ENCODE results near the gene SIPA1L2. TPM values are rescaled to one million over a fixed set of nuclear protein-coding genes. Genes with fewer than 3 reads are reported as not detected.

The SIPA1L2 gene
- total RNA-seq, 1 donor from 2014 or later: 28.3 TPM

DNA sequence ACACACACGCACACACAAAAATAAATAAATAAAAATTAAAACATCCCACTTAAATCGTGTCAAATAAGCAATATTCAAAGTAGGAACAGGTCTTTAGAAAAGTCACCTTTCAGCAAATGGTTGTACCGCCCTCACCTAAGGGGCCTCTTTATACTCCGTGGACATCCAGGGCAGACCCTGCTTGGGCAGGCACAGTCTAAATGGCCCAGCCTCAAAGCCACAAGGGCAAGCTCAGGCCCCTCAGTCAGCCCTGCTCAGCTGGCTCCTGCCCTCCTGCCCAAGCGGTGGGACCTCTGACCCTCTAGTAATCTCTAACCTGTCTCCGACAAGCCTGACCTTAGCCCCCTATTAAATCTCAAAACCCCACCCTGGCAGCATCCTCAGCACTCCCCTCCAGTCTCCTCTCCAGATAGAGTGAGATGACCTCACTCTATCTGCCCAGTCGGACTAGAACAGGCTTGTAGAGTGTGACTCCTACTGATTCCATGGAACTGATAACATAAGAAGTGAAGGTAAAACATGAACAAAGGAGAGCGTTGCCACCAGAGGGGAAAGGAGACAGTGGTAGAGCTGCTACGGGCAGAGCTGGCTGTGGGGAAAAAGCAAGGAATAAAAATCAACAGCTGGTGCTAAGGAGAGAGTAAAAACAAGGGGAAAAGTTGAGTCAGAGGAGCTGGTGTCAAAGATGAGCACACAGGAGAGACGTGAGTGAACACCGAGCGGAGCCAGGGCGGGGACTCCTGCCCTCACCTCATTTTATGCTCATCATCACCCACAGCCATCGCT, 36.0 kb downstream of the SIPA1L2 start:
- DNase-seq (ENCODE audit: low spot score): no peak

DNA sequence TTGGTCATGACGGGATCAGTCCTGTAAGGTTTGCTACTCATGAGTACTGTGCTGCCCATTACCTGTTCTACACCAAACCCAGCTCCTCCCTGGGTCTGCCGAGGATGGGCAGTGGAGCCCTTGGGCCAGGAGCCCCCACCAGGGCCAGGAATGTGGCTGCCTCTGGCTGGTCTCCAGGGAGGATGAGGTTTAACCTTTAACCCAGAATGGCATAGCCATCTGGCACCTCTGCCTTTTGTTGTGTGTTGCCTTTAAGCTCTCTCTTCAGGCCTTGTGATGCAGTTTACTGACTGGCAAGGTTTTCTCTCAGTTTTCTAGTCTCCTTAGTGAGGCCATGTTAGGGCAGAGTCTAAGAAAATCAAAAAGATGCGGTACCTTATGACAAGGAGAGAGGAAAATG, 38.6 kb downstream of the SIPA1L2 start:
- DNase-seq (ENCODE audit: low spot score): no peak

DNA sequence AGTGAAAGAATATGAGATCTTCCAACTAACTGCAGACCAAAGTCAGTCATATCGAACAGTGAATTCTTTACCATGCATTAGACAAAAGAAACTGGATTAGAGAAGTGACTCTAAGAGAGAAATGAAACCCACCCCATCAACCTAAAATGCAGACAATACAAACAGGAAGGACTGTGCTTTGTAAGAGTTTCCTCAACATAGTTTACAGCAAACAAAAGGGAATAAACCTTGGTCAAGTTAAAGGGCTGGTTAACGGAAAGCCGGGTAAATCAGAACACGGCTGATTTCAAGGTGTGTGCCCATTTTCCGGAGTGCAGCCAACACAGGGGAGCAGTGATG, 39.2 kb downstream of the SIPA1L2 start:
- DNase-seq (ENCODE audit: low spot score): no peak

DNA sequence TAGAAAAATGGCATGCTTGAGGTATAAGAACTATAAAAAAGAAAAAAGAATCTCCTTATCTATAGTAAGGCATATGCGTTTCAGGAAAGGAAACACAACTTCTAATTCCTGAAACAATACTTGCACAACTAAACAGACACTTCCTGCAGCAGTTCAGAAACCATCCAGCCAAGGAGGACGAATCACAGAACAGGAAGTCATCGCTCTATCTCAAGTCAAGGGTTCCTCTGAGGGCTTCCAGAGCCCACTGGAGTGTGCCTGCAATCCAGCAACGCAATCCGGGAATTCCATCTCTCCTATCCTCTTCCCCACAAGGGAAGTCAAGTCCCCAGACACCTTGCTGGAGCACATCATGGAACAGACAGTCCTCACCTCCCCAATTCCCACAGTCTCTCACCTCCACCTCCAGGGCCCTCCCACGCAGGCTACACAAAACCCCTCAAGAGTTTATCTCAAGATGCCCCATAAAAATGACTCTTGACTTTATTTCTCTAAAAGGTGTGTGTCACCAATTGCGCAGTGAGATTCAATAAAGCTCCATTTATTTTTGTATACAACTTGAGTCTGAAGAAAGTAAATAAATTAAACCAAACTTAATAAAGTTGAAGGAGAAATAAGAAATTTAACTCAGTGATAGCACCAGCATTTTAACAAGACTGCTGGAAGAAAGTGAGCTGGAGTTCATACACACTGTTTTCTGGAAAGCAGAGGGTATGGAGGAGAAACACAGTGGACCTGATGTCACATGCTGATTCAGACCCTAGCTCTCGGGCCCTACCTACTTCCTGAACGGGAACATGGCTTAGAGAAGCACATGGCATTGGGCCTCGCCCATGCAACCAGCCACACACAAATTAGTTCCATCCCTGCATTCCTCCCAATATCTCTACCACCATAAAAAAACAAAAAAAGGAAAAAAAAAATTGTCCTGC, 39.9 kb downstream of the SIPA1L2 start:
- DNase-seq (ENCODE audit: low spot score): no peak

DNA sequence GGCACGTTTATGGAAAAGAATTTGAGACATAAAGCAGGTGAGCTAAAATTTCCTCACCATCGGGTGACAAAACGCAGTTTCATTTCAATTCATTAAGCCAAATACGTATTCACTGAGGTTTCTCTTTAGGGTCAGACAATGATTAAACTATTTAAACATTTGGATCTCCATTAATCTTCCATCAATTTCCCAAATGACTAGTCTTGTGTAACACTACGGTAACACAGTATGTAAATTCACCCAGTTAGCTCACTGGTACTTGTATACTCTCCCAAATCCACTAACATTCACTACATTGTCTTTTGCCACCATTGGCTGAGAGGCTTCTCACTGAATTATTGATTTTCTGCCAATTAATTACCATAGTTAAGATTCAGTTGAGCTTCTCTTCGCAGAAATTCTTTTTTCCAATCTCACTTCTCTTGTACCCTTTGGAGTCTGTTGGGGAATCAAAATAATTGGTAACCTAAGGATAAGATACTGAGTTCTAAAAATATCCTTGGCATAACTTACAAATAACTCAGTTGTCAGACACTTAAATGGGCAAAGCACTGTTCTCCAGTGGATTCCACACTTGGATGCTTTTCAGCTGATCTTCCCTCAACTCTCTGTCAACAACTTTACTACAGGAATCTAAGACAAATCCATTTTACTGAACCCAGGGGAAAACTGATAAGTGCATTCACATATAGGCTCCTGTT, 40.7 kb downstream of the SIPA1L2 start:
- no peak for DNase-seq (ENCODE audit: low spot score)

DNA sequence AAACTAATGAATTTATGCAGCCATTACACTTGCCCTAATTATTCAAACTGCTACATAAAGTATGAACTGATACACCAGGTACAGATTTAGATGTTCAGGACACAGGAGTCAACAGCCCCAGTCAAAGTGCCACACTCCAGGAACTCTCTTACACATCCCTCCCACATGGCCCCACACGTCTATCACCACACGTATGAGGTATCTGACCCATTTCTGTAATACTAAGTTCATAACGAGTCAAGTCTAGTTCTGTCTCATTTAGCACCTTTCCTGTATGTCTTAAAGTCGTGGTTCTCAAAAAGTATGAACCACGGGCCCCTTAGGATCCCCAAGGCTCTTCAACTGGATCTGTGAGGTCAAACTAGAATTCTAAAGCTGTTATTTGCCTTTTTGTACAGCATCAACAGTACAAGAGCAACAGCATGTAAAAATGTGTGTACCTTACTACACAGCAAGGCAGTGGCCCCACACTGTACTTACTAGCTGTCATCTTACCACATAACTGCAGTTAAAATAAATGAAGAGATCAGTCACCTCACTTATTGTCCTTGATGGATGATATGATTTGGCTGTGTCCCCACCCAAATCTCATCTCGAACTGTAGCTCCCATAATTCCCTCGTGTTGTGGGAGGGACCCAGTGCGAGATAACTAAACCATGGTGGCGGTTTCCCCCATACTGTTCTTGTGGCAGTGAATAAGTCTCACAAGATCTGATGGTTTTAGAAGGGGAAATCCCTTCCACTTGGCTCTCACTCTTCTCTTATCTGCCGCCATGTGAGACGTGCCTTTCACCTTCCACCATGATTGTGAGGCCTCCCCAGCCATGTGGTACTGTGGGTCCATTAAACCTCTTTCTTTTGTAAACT, 42.6 kb downstream of the SIPA1L2 start:
- no peak for DNase-seq (ENCODE audit: low spot score)

DNA sequence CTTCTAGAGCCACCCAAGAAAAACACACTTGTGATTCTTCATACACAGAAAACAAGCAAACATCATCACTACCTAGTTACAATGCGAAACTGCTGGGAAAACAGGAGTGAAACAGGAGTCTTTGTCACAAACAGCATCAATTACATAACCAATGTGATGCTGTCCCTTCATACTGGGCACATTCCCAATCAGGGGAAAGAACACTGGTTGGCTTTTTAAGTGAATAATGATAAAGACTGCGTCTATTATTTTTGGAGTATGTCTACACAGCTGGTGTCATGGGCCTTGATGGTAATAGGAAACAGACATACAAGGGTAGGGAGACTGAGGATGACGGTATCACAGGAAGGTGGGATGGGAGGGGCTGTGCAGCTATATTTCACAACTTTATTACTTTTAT, 43.3 kb downstream of the SIPA1L2 start:
- no peak for DNase-seq (ENCODE audit: low spot score)

DNA sequence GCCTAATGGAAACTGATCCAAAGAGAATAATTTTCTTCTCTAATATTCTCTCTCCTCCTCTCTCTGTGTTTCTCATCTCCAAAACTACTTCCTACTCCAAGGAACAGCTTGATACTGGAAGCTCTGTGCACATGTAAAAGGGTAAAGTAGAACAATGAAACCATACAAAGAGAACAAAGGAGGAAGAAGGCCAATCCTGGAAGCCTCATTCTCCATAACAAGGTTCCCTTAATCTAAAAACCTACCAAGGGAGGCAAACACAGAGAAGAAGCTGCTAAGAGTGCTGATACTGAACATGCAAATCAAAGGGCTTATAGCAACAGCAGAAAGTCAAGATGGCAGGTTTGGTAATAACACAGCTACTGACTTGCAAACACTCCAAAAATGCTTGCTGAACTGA, 44.4 kb downstream of the SIPA1L2 start:
- DNase-seq (ENCODE audit: low spot score): no peak

DNA sequence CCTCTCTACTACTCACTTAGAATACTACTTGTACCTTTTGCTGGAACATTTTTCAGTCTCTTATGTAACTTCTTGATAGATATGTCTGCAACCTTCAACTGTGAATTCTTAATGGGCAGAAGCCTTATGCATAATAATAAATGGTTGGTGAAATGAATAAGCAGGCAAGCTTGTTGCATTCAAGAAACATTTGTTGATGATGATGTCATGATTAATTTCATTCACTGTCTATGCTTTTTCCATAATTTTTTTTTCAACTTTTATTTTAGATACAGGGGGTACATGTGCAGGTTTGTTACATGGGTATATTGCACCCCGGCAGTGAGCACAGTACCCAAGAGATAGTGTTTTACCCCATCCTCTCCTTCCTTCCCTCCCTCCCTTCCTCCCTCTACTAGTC, 48.0 kb downstream of the SIPA1L2 start:
- no peak for DNase-seq (ENCODE audit: low spot score)

Other genes starting within 250 kb of the SIPA1L2 start
- gene MAP10, start 175.3 kb upstream of the SIPA1L2 start, total RNA-seq: 1.1 TPM

Data from mesenteric fat pad (tissue), 1 donor.